Neuronal stem cell (in vitro differentiated cells): Measurements from ENCODE around the gene ZNF536.
A peak's percentile ranks its signal among the peaks of the same experiment; 100 is the strongest.

Experiments
- DNase-seq: peaks from one replicate; pipeline ENCODE4 v3.0.0-alpha.2; 2013; ENCODE audit warnings: low spot score
- H2AFZ ChIP-seq: one replicate; pipeline ENCODE4 v1.6.1; 2013; ENCODE audit warnings: mild to moderate bottlenecking, low read length, inconsistent platforms
- H2AK5ac ChIP-seq: 2 replicates; pipeline ENCODE4 v1.6.1; 2013; ENCODE audit warnings: low read depth, mild to moderate bottlenecking, inconsistent platforms, low read length, moderate library complexity, mixed read lengths
- H2BK120ac ChIP-seq: 2 replicates; pipeline ENCODE4 v1.6.1; 2013; ENCODE audit warnings: low read depth, mild to moderate bottlenecking, inconsistent platforms, low read length, moderate library complexity, mixed read lengths
- H2BK12ac ChIP-seq: one replicate; pipeline ENCODE4 v1.6.1; 2013; ENCODE audit warnings: low read length, inconsistent platforms
- H2BK15ac ChIP-seq: 2 replicates; pipeline ENCODE4 v1.6.1; 2013; ENCODE audit warnings: mild to moderate bottlenecking, low read length, inconsistent platforms, mixed read lengths
- H2BK5ac ChIP-seq: one replicate; pipeline ENCODE4 v1.6.1; 2013; ENCODE audit warnings: inconsistent platforms, mild to moderate bottlenecking, low read length, moderate library complexity
- H3K14ac ChIP-seq: one replicate; pipeline ENCODE4 v1.6.1; 2013; ENCODE audit warnings: low read length, inconsistent platforms
- H3K18ac ChIP-seq: 2 replicates; pipeline ENCODE4 v1.6.1; 2013; ENCODE audit warnings: low read length, inconsistent platforms
- H3K23ac ChIP-seq: 2 replicates; pipeline ENCODE4 v1.6.1; 2013; ENCODE audit warnings: low read depth, mild to moderate bottlenecking, mixed read lengths, low read length, inconsistent platforms; ENCODE audit not compliant: poor library complexity
- H3K27ac ChIP-seq: replicated peaks from 3 replicates; pipeline ENCODE4 v1.5.1; 2013; ENCODE audit warnings: low read length, inconsistent platforms
- H3K27me3 ChIP-seq, 3 experiments: 2 replicates each; pipeline ENCODE4 v1.6.1; 2013; ENCODE audit warnings: low read length in 3 of 3, mild to moderate bottlenecking in 2 of 3, inconsistent platforms in 1 of 3, low read depth in 1 of 3, mixed read lengths in 1 of 3, moderate library complexity in 1 of 3; ENCODE audit not compliant: control insufficient read depth in 3 of 3, insufficient read depth in 3 of 3
- H3K36me3 ChIP-seq, 2 donors: replicated peaks in 1 of 2; 2 replicates each; pipeline ENCODE4 v1.6.1; 2013; ENCODE audit warnings: low read length in 2 of 2; ENCODE audit not compliant: control insufficient read depth in 2 of 2, insufficient read depth in 2 of 2
- H3K4ac ChIP-seq: 2 replicates; pipeline ENCODE4 v1.6.1; 2013; ENCODE audit warnings: inconsistent platforms, mild to moderate bottlenecking, low read length, moderate library complexity
- H3K4me1 ChIP-seq, 2 donors: 1 replicate in 1 of 2; 2 replicates in 1 of 2; pipeline ENCODE4 v1.6.1; 2013; ENCODE audit warnings: low read length in 2 of 2, low read depth in 1 of 2; ENCODE audit not compliant: control insufficient read depth in 2 of 2, insufficient read depth in 1 of 2
- H3K4me2 ChIP-seq: one replicate; pipeline ENCODE4 v1.6.1; 2013; ENCODE audit warnings: mild to moderate bottlenecking, low read length, inconsistent platforms; ENCODE audit not compliant: insufficient read depth, poor library complexity, severe bottlenecking
- H3K4me3 ChIP-seq, 2 donors: 2 replicates each; pipeline ENCODE4 v1.5.1; 2013; ENCODE audit warnings: low read length in 2 of 2, mild to moderate bottlenecking in 2 of 2, inconsistent platforms in 1 of 2, moderate library complexity in 1 of 2
- H3K79me1 ChIP-seq: one replicate; pipeline ENCODE4 v1.6.1; 2013; ENCODE audit warnings: low read depth, mild to moderate bottlenecking, inconsistent platforms, low read length, moderate library complexity
- H3K9ac ChIP-seq: one replicate; pipeline ENCODE4 v1.6.1; 2013; ENCODE audit warnings: mild to moderate bottlenecking, low read depth, low read length, inconsistent platforms; ENCODE audit not compliant: poor library complexity
- H3K9me3 ChIP-seq, 2 donors: replicated peaks in 1 of 2; 2 replicates each; pipeline versions ENCODE3 to v1.6.1; 2013; ENCODE audit warnings: low read length in 2 of 2, mild to moderate bottlenecking in 2 of 2, inconsistent platforms in 1 of 2, low read depth in 1 of 2, mixed read lengths in 1 of 2, moderate library complexity in 1 of 2; ENCODE audit not compliant: control insufficient read depth in 2 of 2, insufficient read depth in 1 of 2
- H4K8ac ChIP-seq: one replicate; pipeline ENCODE4 v1.6.1; 2013; ENCODE audit warnings: low read depth, mild to moderate bottlenecking, inconsistent platforms, low read length, moderate library complexity
- H4K91ac ChIP-seq: one replicate; pipeline ENCODE4 v1.6.1; 2013; ENCODE audit warnings: low read length, low read depth, mild to moderate bottlenecking, inconsistent platforms; ENCODE audit not compliant: poor library complexity
- WGBS, 2 donors: extraction: QIAGEN DNeasy Blood & Tissue Kit; methylation state at CpG; one replicate each; pipeline ENCODE4 v1.1.7; 2013; ENCODE audit warnings: missing lambda C conversion rate in 2 of 2, mixed read lengths in 1 of 2; ENCODE audit not compliant: insufficient read length in 2 of 2, insufficient replicate concordance in 1 of 2; ENCODE audit errors: extremely low coverage in 2 of 2; 5-methylcytosine and 5-hydroxymethylcytosine counted together

The ZNF536 gene

DNA sequence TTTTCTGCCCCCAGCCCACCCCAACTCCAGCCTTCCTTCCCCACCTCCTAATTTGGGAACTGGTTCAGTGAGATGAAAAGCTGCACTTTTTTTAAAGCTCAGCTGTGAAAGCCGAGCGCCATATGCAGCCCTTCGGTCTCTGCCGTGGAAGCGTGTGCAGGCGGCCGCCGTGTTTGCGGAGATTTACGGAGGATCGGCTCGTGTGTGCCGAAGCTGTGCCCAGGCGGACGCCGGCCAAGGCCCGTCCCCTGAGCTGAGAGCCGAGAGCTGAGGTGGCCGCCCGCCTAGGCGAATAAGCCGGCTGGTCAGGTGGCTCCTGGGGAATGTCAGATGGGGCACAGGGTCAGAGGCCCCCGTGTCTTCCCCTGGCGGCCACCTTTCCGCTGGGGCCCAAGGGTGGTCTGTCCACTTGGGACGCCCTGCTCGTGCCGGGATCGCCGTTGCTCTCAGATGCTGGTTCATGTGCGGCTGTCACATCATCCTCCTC lies 78.7 kb downstream of the ZNF536 start:
- no peak overlapping the region for H3K4ac ChIP-seq
- H3K23ac ChIP-seq: no peak overlapping the region
- peaks cover 30 to 43% of the 10 kb centered on the region in 2 donors for H3K4me1 ChIP-seq
- WGBS, 2 donors: no CpG with 5 or more reads among the region's 31 CpGs
- no peak overlapping the region for H2BK12ac ChIP-seq
- peak overlapping the region; percentile 51 for H2BK15ac ChIP-seq
- H3K27ac ChIP-seq: no peak overlapping the region
- no peaks in the 10 kb centered on the region for H3K79me1 ChIP-seq
- no peak overlapping the region for H2BK5ac ChIP-seq
- no peak overlapping the region for H2BK120ac ChIP-seq
- no peak overlapping the region for H3K9ac ChIP-seq
- H3K4me2 ChIP-seq: no peak overlapping the region
- peak overlapping the region; percentile 21 for H3K14ac ChIP-seq
- H4K91ac ChIP-seq: no peak overlapping the region
- no peak overlapping the region for H3K4me3 ChIP-seq
- no peaks in the 10 kb centered on the region for H3K9me3 ChIP-seq
- no peak overlapping the region for H4K8ac ChIP-seq
- no peak overlapping the region for H2AFZ ChIP-seq
- H3K27me3 ChIP-seq: no peaks in the 10 kb centered on the region
- no peak for DNase-seq
- H3K18ac ChIP-seq: peak overlapping the region; percentile 69
- no peak overlapping the region for H2AK5ac ChIP-seq
- H3K36me3 ChIP-seq: no peaks in the 10 kb centered on the region

DNA sequence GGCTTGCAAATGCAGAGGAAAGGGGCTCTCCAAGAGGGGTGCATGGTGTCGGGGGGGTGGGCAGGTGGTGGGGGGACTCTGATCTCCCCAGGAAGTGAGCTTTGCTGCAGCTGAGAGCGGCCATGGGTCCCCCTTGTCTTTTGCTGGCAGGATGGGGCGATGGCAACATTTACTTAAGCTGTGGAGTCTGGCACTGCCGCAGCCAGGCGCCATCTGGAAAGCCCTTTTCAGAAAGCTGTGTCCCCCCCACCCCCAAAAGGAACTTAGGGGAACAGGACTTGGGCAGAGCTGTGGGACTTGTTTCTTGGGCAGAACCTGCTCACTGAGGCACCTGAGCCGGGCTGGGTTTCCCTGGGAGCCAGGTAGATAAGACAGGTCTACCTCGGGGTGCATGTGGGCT lies 80.7 kb downstream of the ZNF536 start:
- Histone ChIP-seq H2AFZ (no peak overlapping the region), H2BK15ac (peak overlapping the region; percentile 22), H3K4me2 (no peak overlapping the region), H3K4me1 (peaks cover 24 to 28% of the 10 kb centered on the region in 2 donors), H3K4me3 (no peak overlapping the region), H2BK5ac (no peak overlapping the region), H2AK5ac (peak overlapping the region; percentile 48), H3K18ac (peak overlapping the region; percentile 20), H3K9me3 (no peaks in the 10 kb centered on the region), H3K9ac (no peak overlapping the region), H4K91ac (no peak overlapping the region), H3K4ac (no peak overlapping the region), H3K14ac (no peak overlapping the region), H3K27me3 (no peaks in the 10 kb centered on the region), H3K36me3 (no peaks in the 10 kb centered on the region), H3K79me1 (no peaks in the 10 kb centered on the region), H3K27ac (no peak overlapping the region), H4K8ac (no peak overlapping the region), H2BK120ac (no peak overlapping the region), H2BK12ac (no peak overlapping the region), H3K23ac (no peak overlapping the region)
- WGBS, 2 donors: no CpG with 5 or more reads among the region's 7 CpGs
- DNase-seq: no peak

DNA sequence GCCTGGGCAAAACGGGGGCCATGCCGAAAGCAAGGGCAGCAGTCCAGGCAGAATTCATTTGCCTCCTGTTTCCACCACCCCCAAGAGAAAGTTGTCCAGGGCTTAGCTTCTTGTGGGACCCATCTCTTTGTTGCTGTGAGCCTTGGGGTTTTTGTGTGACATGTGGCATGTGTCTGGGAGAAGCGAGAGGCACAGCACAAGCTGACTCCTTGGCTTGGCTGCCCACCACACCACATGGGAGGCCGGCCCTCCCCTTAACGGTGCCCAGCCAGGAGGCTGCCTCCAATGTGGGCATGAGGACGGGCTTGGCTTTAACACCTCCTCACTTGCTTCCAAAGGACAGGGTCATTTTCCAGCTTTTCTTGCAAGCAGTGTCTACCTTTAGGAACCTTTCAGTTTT lies 81.6 kb downstream of the ZNF536 start:
- Histone ChIP-seq H3K18ac (peak overlapping the region; percentile 69), H2BK15ac (no peak overlapping the region), H3K14ac (no peak overlapping the region), H3K9ac (no peak overlapping the region), H3K79me1 (no peaks in the 10 kb centered on the region), H3K23ac (peak overlapping the region; percentile 8), H3K27ac (no peak overlapping the region), H4K8ac (no peak overlapping the region), H3K36me3 (no peaks in the 10 kb centered on the region), H4K91ac (no peak overlapping the region), H3K4me1 (peaks cover 20 to 22% of the 10 kb centered on the region in 2 donors), H3K27me3 (no peaks in the 10 kb centered on the region), H2BK5ac (no peak overlapping the region), H2AK5ac (peak overlapping the region; percentile 25), H2BK12ac (no peak overlapping the region), H3K4ac (no peak overlapping the region), H3K4me2 (no peak overlapping the region), H3K4me3 (no peak overlapping the region), H2BK120ac (no peak overlapping the region), H2AFZ (peak overlapping the region; percentile 30), H3K9me3 (no peaks in the 10 kb centered on the region)
- no CpG with 5 or more reads among the region's 6 CpGs for WGBS, 2 donors
- no peak for DNase-seq

DNA sequence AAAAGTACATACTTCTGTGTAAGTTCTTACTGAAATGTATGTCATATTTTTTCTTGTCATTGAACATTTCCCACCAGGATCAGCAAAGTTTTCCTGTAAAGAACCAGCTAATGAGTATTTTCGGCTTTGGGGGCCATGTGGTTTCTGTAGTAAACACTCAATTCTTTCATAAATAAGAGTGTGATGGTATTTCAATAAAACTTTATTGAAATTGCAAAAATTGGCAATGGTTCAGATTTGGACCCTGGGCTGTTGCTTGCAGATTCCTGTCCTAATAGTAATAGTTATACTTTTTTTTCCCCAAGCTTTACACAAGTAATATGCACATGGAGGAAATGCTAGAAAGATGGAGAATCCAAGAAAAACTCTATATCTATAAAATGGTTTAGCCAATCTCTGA lies 83.7 kb downstream of the ZNF536 start:
- H3K36me3 ChIP-seq: no peaks in the 10 kb centered on the region
- no peak overlapping the region for H3K23ac ChIP-seq
- H3K4me1 ChIP-seq: peaks cover 6 to 11% of the 10 kb centered on the region in 2 donors
- H2BK120ac ChIP-seq: no peak overlapping the region
- H2BK5ac ChIP-seq: no peak overlapping the region
- H3K18ac ChIP-seq: no peak overlapping the region
- H3K4ac ChIP-seq: no peak overlapping the region
- no CpG with 5 or more reads among the region's 1 CpG for WGBS, 2 donors
- H3K79me1 ChIP-seq: no peaks in the 10 kb centered on the region
- peaks cover 0 to 5% of the 10 kb centered on the region in 2 donors for H3K9me3 ChIP-seq
- no peak for DNase-seq
- H2BK12ac ChIP-seq: no peak overlapping the region
- no peak overlapping the region for H3K4me3 ChIP-seq
- H2AK5ac ChIP-seq: no peak overlapping the region
- H4K91ac ChIP-seq: no peak overlapping the region
- H3K27ac ChIP-seq: no peak overlapping the region
- H3K14ac ChIP-seq: no peak overlapping the region
- H3K9ac ChIP-seq: no peak overlapping the region
- no peak overlapping the region for H4K8ac ChIP-seq
- no peak overlapping the region for H3K4me2 ChIP-seq
- no peak overlapping the region for H2BK15ac ChIP-seq
- no peak overlapping the region for H2AFZ ChIP-seq
- no peaks in the 10 kb centered on the region for H3K27me3 ChIP-seq
